WTC11 (cell line): Measurements from ENCODE around the gene SHFL. TPM values are rescaled to one million over a fixed set of nuclear protein-coding genes. Genes with fewer than 3 reads are reported as not detected.

Experiments
- ATAC-seq: fragments of 200-7000 bp; cut with Tn5 transposase; 2 replicates; pipeline ENCODE4 v1.10.0; 2021; ENCODE audit warnings: mild to moderate bottlenecking, moderate library complexity
- CTCF ChIA-PET: fragments of 300-600 bp; sonication (Branson Sonifier 250); formaldehyde crosslinking; loops from one replicate; lab custom pipeline; 2021; ENCODE audit warnings: antibody characterized with exemption; lab: Charles Lee
- POLR2A ChIA-PET: fragments of 350-600 bp; sonication (Branson Sonifier 250); formaldehyde crosslinking; loops from one replicate; lab custom pipeline; 2021; ENCODE audit warnings: antibody characterized with exemption; lab: Charles Lee
- DNase-seq: peaks from one replicate; pipeline ENCODE4 v3.0.0; 2021; ENCODE audit warnings: low spot score
- H3K27ac Mint-ChIP-seq: 2 replicates; pipeline ENCODE4 v1.8.0; 2021; ENCODE audit warnings: mixed read lengths
- H3K27me3 Mint-ChIP-seq: 2 replicates; pipeline ENCODE4 v1.8.0; 2021; ENCODE audit warnings: low read depth, mild to moderate bottlenecking, moderate library complexity, mixed read lengths
- H3K36me3 Mint-ChIP-seq: 2 replicates; pipeline ENCODE4 v1.8.0; 2021; ENCODE audit warnings: mixed read lengths
- H3K4me1 Mint-ChIP-seq: 2 replicates; pipeline ENCODE4 v1.8.0; 2022; ENCODE audit warnings: mixed read lengths
- H3K4me3 Mint-ChIP-seq: 2 replicates; pipeline ENCODE4 v1.8.0; 2021; ENCODE audit warnings: mild to moderate bottlenecking, moderate library complexity, mixed read lengths
- H3K9me3 Mint-ChIP-seq: 2 replicates; pipeline ENCODE4 v1.8.0; 2021; ENCODE audit warnings: mixed read lengths
- CREM ChIP-seq: sonication (generic); formaldehyde crosslinking; IDR thresholded peaks from 2 replicates; pipeline ENCODE4 v1.8.1; 2022; ENCODE audit warnings: mild to moderate bottlenecking, missing genetic modification reagents, moderate library complexity
- ELF4 ChIP-seq: sonication (generic); formaldehyde crosslinking; IDR thresholded peaks from 2 replicates; pipeline ENCODE4 v1.8.1; 2022; ENCODE audit warnings: low read depth, mild to moderate bottlenecking, moderate library complexity, missing genetic modification reagents
- KAT7 ChIP-seq: sonication (generic); formaldehyde crosslinking; IDR thresholded peaks from 2 replicates; pipeline ENCODE4 v1.8.1; 2023; ENCODE audit warnings: missing genetic modification reagents, mild to moderate bottlenecking, borderline replicate concordance
- TCF7 ChIP-seq: sonication (generic); formaldehyde crosslinking; IDR thresholded peaks from 2 replicates; pipeline ENCODE4 v1.8.0; 2022; ENCODE audit warnings: mild to moderate bottlenecking, low read depth, missing genetic modification reagents, moderate library complexity
- TEAD1 ChIP-seq: sonication (generic); formaldehyde crosslinking; IDR thresholded peaks from 2 replicates; pipeline ENCODE4 v1.8.0; 2022; ENCODE audit warnings: mild to moderate bottlenecking, missing genetic modification reagents
- TEAD4 ChIP-seq: sonication (generic); formaldehyde crosslinking; IDR thresholded peaks from 2 replicates; pipeline ENCODE4 v1.8.0; 2022; ENCODE audit warnings: mild to moderate bottlenecking, missing genetic modification reagents
- ZNF232 ChIP-seq: sonication (generic); formaldehyde crosslinking; IDR thresholded peaks from 2 replicates; pipeline ENCODE4 v1.8.0; 2022; ENCODE audit warnings: mild to moderate bottlenecking, missing genetic modification reagents
- ZNF671 ChIP-seq: fragments of 250-450 bp; sonication (Bioruptor Pico); IDR thresholded peaks from 2 replicates; pipeline ENCODE4 v1.8.0; 2021; ENCODE audit warnings: mild to moderate bottlenecking
- total RNA-seq: library from RNA; stranded (reverse); gene quantifications from 3 replicates; pipeline ENCODE4 v1.2.3, GENCODE V29; 2021
- TF ChIP-seq, protein P1 (sequence below): fragments of 200-600 bp; IDR thresholded peaks from 2 replicates; pipeline ENCODE4 v1.8.0; 2022; ENCODE audit warnings: antibody characterized with exemption
- TF ChIP-seq, protein P2 (sequence below): sonication (generic); formaldehyde crosslinking; IDR thresholded peaks from 2 replicates; pipeline ENCODE4 v1.8.1; 2022; ENCODE audit warnings: low read depth, mild to moderate bottlenecking, moderate library complexity, missing genetic modification reagents, borderline replicate concordance
- TF ChIP-seq, protein P3 (sequence below): sonication (generic); formaldehyde crosslinking; IDR thresholded peaks from 2 replicates; pipeline ENCODE4 v1.8.1; 2022; ENCODE audit warnings: mild to moderate bottlenecking, missing genetic modification reagents, moderate library complexity, borderline replicate concordance
- TF ChIP-seq, protein P4 (sequence below): fragments of 250-450 bp; sonication (Bioruptor Pico); conservative IDR thresholded peaks from 2 replicates; pipeline ENCODE4 v1.9.0; 2021; ENCODE audit warnings: mild to moderate bottlenecking
- TF ChIP-seq, protein P5 (sequence below): sonication (generic); formaldehyde crosslinking; IDR thresholded peaks from 2 replicates; pipeline ENCODE4 v1.8.1; 2023; ENCODE audit warnings: mild to moderate bottlenecking, missing genetic modification reagents, borderline replicate concordance

The SHFL gene
- total RNA-seq, 1 experiment from 2014 or later: 22.5 TPM

DNA sequence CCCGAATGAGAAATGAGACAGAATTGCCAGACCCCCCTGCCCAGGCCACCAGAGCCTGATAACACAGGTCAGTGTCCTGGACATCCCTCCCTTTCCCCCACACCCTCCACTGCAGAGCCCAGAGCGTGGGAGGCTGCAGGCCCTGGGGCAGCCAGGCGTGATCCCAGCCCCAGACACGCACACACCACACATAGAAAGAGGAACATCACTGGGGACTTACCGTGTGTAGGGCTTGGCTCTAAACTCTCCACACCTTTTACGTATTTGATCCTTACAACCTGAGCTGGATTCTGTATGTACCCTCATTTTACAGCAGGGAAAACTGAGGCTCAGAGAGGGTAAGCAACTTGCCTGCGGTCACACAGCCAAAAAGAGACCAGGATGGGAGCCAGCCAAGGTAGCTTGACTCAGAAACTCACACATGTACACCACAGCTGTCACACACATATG is 16.7 kb downstream of the SHFL start:
- POLR2A ChIA-PET: interaction anchor here (0.5 kb wide), 1 partner anchor 1039 kb away, joined by 4 read pairs; no protein-coding TSS in a partner anchor
- ATAC-seq: no peak
- no peak for TF ChIP-seq TCF7 (CRISPR knock-in tag)
- TF ChIP-seq, protein P1, sequence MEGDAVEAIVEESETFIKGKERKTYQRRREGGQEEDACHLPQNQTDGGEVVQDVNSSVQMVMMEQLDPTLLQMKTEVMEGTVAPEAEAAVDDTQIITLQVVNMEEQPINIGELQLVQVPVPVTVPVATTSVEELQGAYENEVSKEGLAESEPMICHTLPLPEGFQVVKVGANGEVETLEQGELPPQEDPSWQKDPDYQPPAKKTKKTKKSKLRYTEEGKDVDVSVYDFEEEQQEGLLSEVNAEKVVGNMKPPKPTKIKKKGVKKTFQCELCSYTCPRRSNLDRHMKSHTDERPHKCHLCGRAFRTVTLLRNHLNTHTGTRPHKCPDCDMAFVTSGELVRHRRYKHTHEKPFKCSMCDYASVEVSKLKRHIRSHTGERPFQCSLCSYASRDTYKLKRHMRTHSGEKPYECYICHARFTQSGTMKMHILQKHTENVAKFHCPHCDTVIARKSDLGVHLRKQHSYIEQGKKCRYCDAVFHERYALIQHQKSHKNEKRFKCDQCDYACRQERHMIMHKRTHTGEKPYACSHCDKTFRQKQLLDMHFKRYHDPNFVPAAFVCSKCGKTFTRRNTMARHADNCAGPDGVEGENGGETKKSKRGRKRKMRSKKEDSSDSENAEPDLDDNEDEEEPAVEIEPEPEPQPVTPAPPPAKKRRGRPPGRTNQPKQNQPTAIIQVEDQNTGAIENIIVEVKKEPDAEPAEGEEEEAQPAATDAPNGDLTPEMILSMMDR: no peak
- no peak for TF ChIP-seq ZNF232 (CRISPR knock-in tag)
- TF ChIP-seq, all 79 proteins: peak for 0
- Mint-ChIP-seq H3K27ac (no peak overlapping the region), H3K9me3 (no peaks in the 10 kb centered on the region), H3K4me1 (peaks cover 13% of the 10 kb centered on the region), H3K4me3 (no peak overlapping the region), H3K27me3 (peaks cover 22% of the 10 kb centered on the region), H3K36me3 (peaks cover 12% of the 10 kb centered on the region)
- DNase-seq: no peak
- CTCF ChIA-PET: interaction anchor here (0.6 to 1.9 kb wide), 2 partner anchors 10 to 102 kb away, joined by 6 to 7 read pairs; no protein-coding TSS in a partner anchor

DNA sequence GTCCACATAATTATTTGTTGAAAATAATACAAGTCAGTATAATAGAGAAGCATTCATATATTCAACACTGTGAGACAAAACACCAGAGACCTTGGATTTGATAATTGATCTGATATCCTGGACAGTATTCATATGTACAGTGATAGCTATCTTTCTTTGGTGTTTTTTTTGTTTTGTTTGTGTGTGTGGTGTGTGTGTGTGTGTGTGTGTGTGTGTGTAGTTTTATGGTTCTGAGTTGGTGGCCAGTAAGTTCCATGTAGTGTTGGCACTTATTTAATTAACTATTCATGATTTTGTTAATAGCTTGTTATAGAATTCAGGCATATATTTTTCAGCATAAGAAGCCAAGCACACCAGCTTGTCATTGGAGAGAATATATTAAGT is 18.0 kb downstream of the SHFL start:
- no peak for ATAC-seq
- H3K4me3 Mint-ChIP-seq: no peak overlapping the region
- no peak for DNase-seq
- no peak overlapping the region for H3K27ac Mint-ChIP-seq
- no peaks in the 10 kb centered on the region for H3K9me3 Mint-ChIP-seq
- no peak for TF ChIP-seq ELF4 (CRISPR knock-in tag)
- TF ChIP-seq ZNF671 (CRISPR knock-in tag): no peak
- TF ChIP-seq ZNF232 (CRISPR knock-in tag): no peak
- TF ChIP-seq, protein P2, sequence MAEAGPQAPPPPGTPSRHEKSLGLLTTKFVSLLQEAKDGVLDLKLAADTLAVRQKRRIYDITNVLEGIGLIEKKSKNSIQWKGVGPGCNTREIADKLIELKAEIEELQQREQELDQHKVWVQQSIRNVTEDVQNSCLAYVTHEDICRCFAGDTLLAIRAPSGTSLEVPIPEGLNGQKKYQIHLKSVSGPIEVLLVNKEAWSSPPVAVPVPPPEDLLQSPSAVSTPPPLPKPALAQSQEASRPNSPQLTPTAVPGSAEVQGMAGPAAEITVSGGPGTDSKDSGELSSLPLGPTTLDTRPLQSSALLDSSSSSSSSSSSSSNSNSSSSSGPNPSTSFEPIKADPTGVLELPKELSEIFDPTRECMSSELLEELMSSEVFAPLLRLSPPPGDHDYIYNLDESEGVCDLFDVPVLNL (CRISPR knock-in tag): no peak
- TF ChIP-seq, protein P3, sequence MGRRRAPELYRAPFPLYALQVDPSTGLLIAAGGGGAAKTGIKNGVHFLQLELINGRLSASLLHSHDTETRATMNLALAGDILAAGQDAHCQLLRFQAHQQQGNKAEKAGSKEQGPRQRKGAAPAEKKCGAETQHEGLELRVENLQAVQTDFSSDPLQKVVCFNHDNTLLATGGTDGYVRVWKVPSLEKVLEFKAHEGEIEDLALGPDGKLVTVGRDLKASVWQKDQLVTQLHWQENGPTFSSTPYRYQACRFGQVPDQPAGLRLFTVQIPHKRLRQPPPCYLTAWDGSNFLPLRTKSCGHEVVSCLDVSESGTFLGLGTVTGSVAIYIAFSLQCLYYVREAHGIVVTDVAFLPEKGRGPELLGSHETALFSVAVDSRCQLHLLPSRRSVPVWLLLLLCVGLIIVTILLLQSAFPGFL (CRISPR knock-in tag): no peak
- TF ChIP-seq TEAD4: no peak
- no peak for TF ChIP-seq KAT7 (CRISPR knock-in tag)
- TF ChIP-seq, protein P4, sequence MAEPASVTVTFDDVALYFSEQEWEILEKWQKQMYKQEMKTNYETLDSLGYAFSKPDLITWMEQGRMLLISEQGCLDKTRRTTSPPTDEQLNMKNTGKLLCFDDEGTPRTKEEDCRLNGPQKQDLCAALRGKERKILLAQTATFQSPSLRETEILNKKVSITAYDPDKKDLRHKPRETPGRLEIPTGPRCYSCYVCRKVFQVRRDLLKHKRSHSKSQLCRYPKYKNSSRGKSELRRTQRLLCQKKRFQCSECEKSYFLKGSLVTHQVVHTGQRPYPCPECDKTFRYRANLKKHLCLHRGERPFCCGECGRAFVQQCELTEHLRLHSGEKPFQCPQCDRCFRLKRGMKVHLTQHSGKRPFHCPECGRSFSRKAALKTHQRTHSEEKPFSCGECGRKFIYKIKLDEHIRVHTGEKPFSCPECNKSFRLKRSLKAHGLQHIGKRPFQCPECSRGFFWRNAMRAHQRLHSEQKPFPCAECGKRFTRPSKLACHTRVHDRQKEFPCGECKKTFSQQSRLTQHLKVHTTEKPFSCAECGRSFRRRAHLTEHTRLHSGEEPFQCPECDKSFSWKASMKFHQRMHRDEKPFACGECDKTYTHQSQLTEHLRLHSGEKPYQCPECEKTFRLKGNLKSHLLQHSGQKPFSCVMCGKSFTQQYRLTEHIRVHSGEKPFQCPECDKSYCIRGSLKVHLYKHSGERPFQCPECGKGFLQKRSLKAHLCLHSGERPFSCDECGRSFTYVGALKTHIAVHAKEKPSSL: no peak
- no peak for TF ChIP-seq TEAD1 (CRISPR knock-in tag)
- TF ChIP-seq, protein P5, sequence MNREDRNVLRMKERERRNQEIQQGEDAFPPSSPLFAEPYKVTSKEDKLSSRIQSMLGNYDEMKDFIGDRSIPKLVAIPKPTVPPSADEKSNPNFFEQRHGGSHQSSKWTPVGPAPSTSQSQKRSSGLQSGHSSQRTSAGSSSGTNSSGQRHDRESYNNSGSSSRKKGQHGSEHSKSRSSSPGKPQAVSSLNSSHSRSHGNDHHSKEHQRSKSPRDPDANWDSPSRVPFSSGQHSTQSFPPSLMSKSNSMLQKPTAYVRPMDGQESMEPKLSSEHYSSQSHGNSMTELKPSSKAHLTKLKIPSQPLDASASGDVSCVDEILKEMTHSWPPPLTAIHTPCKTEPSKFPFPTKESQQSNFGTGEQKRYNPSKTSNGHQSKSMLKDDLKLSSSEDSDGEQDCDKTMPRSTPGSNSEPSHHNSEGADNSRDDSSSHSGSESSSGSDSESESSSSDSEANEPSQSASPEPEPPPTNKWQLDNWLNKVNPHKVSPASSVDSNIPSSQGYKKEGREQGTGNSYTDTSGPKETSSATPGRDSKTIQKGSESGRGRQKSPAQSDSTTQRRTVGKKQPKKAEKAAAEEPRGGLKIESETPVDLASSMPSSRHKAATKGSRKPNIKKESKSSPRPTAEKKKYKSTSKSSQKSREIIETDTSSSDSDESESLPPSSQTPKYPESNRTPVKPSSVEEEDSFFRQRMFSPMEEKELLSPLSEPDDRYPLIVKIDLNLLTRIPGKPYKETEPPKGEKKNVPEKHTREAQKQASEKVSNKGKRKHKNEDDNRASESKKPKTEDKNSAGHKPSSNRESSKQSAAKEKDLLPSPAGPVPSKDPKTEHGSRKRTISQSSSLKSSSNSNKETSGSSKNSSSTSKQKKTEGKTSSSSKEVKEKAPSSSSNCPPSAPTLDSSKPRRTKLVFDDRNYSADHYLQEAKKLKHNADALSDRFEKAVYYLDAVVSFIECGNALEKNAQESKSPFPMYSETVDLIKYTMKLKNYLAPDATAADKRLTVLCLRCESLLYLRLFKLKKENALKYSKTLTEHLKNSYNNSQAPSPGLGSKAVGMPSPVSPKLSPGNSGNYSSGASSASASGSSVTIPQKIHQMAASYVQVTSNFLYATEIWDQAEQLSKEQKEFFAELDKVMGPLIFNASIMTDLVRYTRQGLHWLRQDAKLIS: no peak
- TF ChIP-seq CREM: no peak
- ChIA-PET POLR2A (no interaction called here), CTCF (interaction anchor here (0.6 to 1.4 kb wide), 3 partner anchors 76 to 173 kb away, joined by 3 read pairs; no protein-coding TSS in a partner anchor)
- peaks cover 10% of the 10 kb centered on the region for H3K4me1 Mint-ChIP-seq
- H3K36me3 Mint-ChIP-seq: peaks cover 22% of the 10 kb centered on the region
- peaks cover 9% of the 10 kb centered on the region for H3K27me3 Mint-ChIP-seq
